CD14-positive monocyte (primary cell): ENCODE results near the gene FBXO8. TPM values are rescaled to one million over a fixed set of nuclear protein-coding genes. Genes with fewer than 3 reads are reported as not detected.

ENCODE experiments used
- DNase-seq, 3 donors: peaks; one replicate each; pipeline ENCODE4 v3.0.0-alpha.2; 2011 to 2022
- H2AFZ ChIP-seq: 2 replicates; pipeline ENCODE4 v1.6.0; 2012; ENCODE audit warnings: mild to moderate bottlenecking, low read depth, low read length, inconsistent platforms; ENCODE audit not compliant: insufficient read depth, poor library complexity, severe bottlenecking
- H3K27ac ChIP-seq, 2 donors: 1 replicate in 1 of 2; 2 replicates in 1 of 2; pipeline ENCODE4 v1.5.1; 2012 to 2013; ENCODE audit warnings: low read length in 2 of 2, control low read depth in 1 of 2, inconsistent platforms in 1 of 2, low read depth in 1 of 2, mild to moderate bottlenecking in 1 of 2
- H3K27me3 ChIP-seq, 2 donors: one replicate each; pipeline versions ENCODE4 v1.6.0 to v1.6.1; 2011 to 2013; ENCODE audit warnings: low read length in 2 of 2; ENCODE audit not compliant: control insufficient read depth in 2 of 2, insufficient read depth in 2 of 2
- H3K36me3 ChIP-seq, 2 donors: replicated peaks in 1 of 2; 1 replicate in 1 of 2; 2 replicates in 1 of 2; pipeline versions ENCODE4 v1.5.1 to v1.6.1; 2012 to 2013; ENCODE audit warnings: low read length in 2 of 2, control low read depth in 1 of 2, inconsistent platforms in 1 of 2, mild to moderate bottlenecking in 1 of 2; ENCODE audit not compliant: insufficient read depth in 2 of 2, control insufficient read depth in 1 of 2
- H3K4me1 ChIP-seq, 2 donors: 1 replicate in 1 of 2; 2 replicates in 1 of 2; pipeline versions ENCODE4 v1.5.1 to v1.6.1; 2012 to 2013; ENCODE audit warnings: low read length in 2 of 2, control low read depth in 1 of 2, inconsistent platforms in 1 of 2, mild to moderate bottlenecking in 1 of 2, moderate library complexity in 1 of 2; ENCODE audit not compliant: insufficient read depth in 2 of 2, control insufficient read depth in 1 of 2
- H3K4me2 ChIP-seq: replicated peaks from 2 replicates; pipeline ENCODE3; 2012; ENCODE audit warnings: low read length, moderate library complexity, mild to moderate bottlenecking; ENCODE audit not compliant: poor library complexity, severe bottlenecking; ENCODE audit errors: extremely low read depth
- H3K4me3 ChIP-seq, 3 experiments: fragments of 200-600 bp in 1 of 3; sonication (generic) in 1 of 3; replicated peaks in 1 of 3; 1 replicate in 2 of 3; 2 replicates in 1 of 3; pipeline ENCODE4 v1.5.1; 2011 to 2013; ENCODE audit warnings: low read length in 3 of 3, mild to moderate bottlenecking in 3 of 3, control low read depth in 2 of 3, low read depth in 2 of 3, inconsistent platforms in 1 of 3, moderate library complexity in 1 of 3
- H3K79me2 ChIP-seq: 2 replicates; pipeline ENCODE4 v1.6.0; 2012; ENCODE audit warnings: mild to moderate bottlenecking, control low read depth, inconsistent platforms, low read length, moderate library complexity; ENCODE audit not compliant: insufficient read depth
- H3K9ac ChIP-seq: 2 replicates; pipeline ENCODE4 v1.6.0; 2017; ENCODE audit warnings: low read length, mild to moderate bottlenecking; ENCODE audit not compliant: insufficient read depth, poor library complexity, severe bottlenecking
- H3K9me3 ChIP-seq, 2 donors: replicated peaks in 1 of 2; 1 replicate in 1 of 2; 2 replicates in 1 of 2; pipeline versions ENCODE4 v1.5.1 to v1.6.1; 2012 to 2013; ENCODE audit warnings: low read length in 2 of 2, control low read depth in 1 of 2; ENCODE audit not compliant: control insufficient read depth in 1 of 2, insufficient read depth in 1 of 2
- H4K20me1 ChIP-seq: 2 replicates; pipeline ENCODE4 v1.6.0; 2012; ENCODE audit warnings: mild to moderate bottlenecking, low read length, control low read depth, moderate library complexity; ENCODE audit not compliant: insufficient read depth
- H3K27ac Mint-ChIP-seq, 7 donors: one replicate each; pipeline ENCODE4 v1.8.0; 2020; ENCODE audit warnings: mild to moderate bottlenecking in 7 of 7, mixed read lengths in 7 of 7, moderate library complexity in 6 of 7, inconsistent platforms in 2 of 7
- H3K27me3 Mint-ChIP-seq, 3 donors: one replicate each; pipeline ENCODE4 v1.8.0; 2021 to 2022; ENCODE audit warnings: low read depth in 3 of 3, mild to moderate bottlenecking in 3 of 3, mixed read lengths in 3 of 3, moderate library complexity in 3 of 3, inconsistent platforms in 1 of 3
- H3K36me3 Mint-ChIP-seq, 2 donors: one replicate each; pipeline ENCODE4 v1.8.0; 2020; ENCODE audit warnings: mixed read lengths in 2 of 2, inconsistent platforms in 1 of 2, mild to moderate bottlenecking in 1 of 2
- H3K4me1 Mint-ChIP-seq: one replicate; pipeline ENCODE4 v1.8.0; 2020; ENCODE audit warnings: mild to moderate bottlenecking, mixed read lengths
- H3K4me3 Mint-ChIP-seq, 2 donors: one replicate each; pipeline ENCODE4 v1.8.0; 2020; ENCODE audit warnings: mild to moderate bottlenecking in 2 of 2, mixed read lengths in 2 of 2, moderate library complexity in 1 of 2
- H3K9me3 Mint-ChIP-seq, 7 donors: one replicate each; pipeline ENCODE4 v1.8.0; 2020 to 2022; ENCODE audit warnings: mixed read lengths in 7 of 7, mild to moderate bottlenecking in 6 of 7, moderate library complexity in 6 of 7, inconsistent platforms in 2 of 7
- CTCF ChIP-seq: fragments of 200-600 bp; IDR thresholded peaks from one replicate; pipeline ENCODE4 v1.8.0; 2022; ENCODE audit warnings: antibody characterized with exemption, mild to moderate bottlenecking
- WGBS: methylation state at CpG from one replicate; pipeline ENCODE4 v1.1.5; 2013; ENCODE audit warnings: missing lambda C conversion rate; ENCODE audit not compliant: insufficient coverage; 5-methylcytosine and 5-hydroxymethylcytosine counted together
- intact Hi-C, 2 donors: fragments of 100-400 bp; cut with micrococcal nuclease; formaldehyde crosslinking; loops; one replicate each; pipeline versions ENCODE4 v1.15.0 to v1.15.1; 2023
- polyA plus RNA-seq, 3 donors: library from polyadenylated mRNA; depleted of rRNA in 1 of 3; unstranded in 2 of 3; stranded (reverse) in 1 of 3; fragments of 300-500 nt in 2 of 3; fragments of >200 nt in 1 of 3; fragmentation: Illumina TruSeq in 2 of 3; gene quantifications; 1 replicate in 2 of 3; 2 replicates in 1 of 3; pipeline ENCODE4 v1.2.3, GENCODE V29; 2012 to 2021

FBXO8 gene
- polyA plus RNA-seq, 3 donors = 3.9 to 6.5 (median 5.4) TPM

DNA sequence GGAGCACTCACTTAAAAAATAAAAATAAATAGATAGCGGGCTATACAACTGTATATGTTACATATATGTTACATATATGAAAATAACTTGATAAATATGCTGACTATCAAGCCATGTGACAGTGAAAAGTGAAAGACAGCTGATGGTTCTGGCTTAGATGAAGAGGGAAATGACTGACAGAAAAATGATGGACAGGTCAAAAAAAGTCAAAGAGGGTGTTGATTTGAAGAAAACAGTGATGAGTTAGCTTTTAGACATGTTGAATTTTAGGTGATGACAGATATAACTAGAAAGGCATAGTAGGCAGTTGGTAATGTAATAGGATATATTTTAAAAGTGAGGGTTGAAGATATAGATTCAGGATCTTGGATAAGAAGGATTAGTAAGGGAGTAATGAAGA is 37.8 kb downstream of the FBXO8 start:
- Histone ChIP-seq H3K27ac (no peak overlapping the region), H3K4me1 (no peaks in the 10 kb centered on the region), H2AFZ (no peak overlapping the region), H3K4me2 (no peak overlapping the region), H3K79me2 (no peaks in the 10 kb centered on the region), H3K27me3 (no peaks in the 10 kb centered on the region), H3K4me3 (no peak overlapping the region), H3K9me3 (no peaks in the 10 kb centered on the region), H3K9ac (no peak overlapping the region), H4K20me1 (no peaks in the 10 kb centered on the region), H3K36me3 (peaks cover 3 to 6% of the 10 kb centered on the region in 2 donors)
- Mint-ChIP-seq H3K27ac (no peak overlapping the region), H3K4me1 (no peaks in the 10 kb centered on the region), H3K36me3 (peaks cover 7 to 12% of the 10 kb centered on the region in 2 donors), H3K9me3 (no peaks in the 10 kb centered on the region), H3K27me3 (no peaks in the 10 kb centered on the region), H3K4me3 (no peak overlapping the region)
- intact Hi-C loops = no loop called here
- TF ChIP-seq CTCF = no peak
- DNase-seq = no peak
- no CpG with 5 or more reads among the region's 1 CpG for WGBS

DNA sequence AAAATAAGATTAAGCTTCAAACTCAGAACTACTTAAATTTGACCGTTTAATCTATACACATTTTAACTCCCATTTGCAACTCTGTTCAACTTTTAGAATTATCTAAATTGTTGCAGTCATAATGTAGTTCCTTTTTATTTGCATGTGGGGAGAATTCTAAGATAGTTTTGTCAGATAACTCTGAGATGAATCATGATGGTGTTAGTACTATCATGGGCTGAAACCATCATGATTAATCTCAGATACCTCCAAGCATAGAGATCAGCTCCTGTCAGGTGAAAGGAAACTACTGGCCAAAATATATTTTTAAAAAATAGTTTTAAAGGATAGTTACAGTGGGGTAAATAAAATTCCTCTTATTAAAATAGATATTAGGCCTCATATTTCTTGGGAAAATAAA is 39.0 kb downstream of the FBXO8 start:
- Histone ChIP-seq H4K20me1 (no peaks in the 10 kb centered on the region), H3K9ac (no peak overlapping the region), H3K79me2 (no peaks in the 10 kb centered on the region), H3K4me1 (no peaks in the 10 kb centered on the region), H3K9me3 (no peaks in the 10 kb centered on the region), H2AFZ (no peak overlapping the region), H3K27me3 (no peaks in the 10 kb centered on the region), H3K4me2 (no peak overlapping the region), H3K27ac (no peak overlapping the region), H3K36me3 (peaks cover 10 to 17% of the 10 kb centered on the region in 2 donors), H3K4me3 (no peak overlapping the region)
- no peak overlapping the region for H3K27ac Mint-ChIP-seq
- no peaks in the 10 kb centered on the region for H3K9me3 Mint-ChIP-seq
- H3K4me1 Mint-ChIP-seq = no peaks in the 10 kb centered on the region
- no peak for DNase-seq
- TF ChIP-seq CTCF = no peak
- WGBS = no CpG with 5 or more reads among the region's 1 CpG
- H3K27me3 Mint-ChIP-seq = no peaks in the 10 kb centered on the region
- H3K4me3 Mint-ChIP-seq = no peak overlapping the region
- intact Hi-C loops = no loop called here
- H3K36me3 Mint-ChIP-seq = peaks cover 11 to 13% of the 10 kb centered on the region in 2 donors
